Peyer's patch (tissue), 4 donors: ENCODE results near the gene NOL12. TPM values are rescaled to one million over a fixed set of nuclear protein-coding genes. Genes with fewer than 3 reads are reported as not detected.

Experiments used
- DNase-seq, 3 donors: peaks; one replicate each; pipeline ENCODE4 v3.0.0-alpha.2; 2017 to 2019
- H3K27ac ChIP-seq, 4 donors: fragments of 200-600 bp; sonication (generic); one replicate each; pipeline ENCODE4 v1.5.1; 2016 to 2019
- H3K27me3 ChIP-seq, 2 donors: fragments of 200-600 bp; sonication (generic); one replicate each; pipeline ENCODE4 v1.5.1; 2019
- H3K36me3 ChIP-seq, 3 donors: fragments of 200-600 bp; sonication (generic); one replicate each; pipeline ENCODE4 v1.5.1; 2016 to 2019
- H3K4me1 ChIP-seq, 4 donors: fragments of 200-600 bp; sonication (generic); one replicate each; pipeline ENCODE4 v1.5.1; 2016 to 2019
- H3K4me3 ChIP-seq, 4 donors: fragments of 200-600 bp; sonication (generic); 1 replicate in 3 of 4; 2 replicates in 1 of 4; pipeline ENCODE4 v1.5.1; 2016 to 2019; ENCODE audit warnings: mild to moderate bottlenecking in 1 of 4
- H3K9me3 ChIP-seq, 4 donors: fragments of 200-600 bp; sonication (generic); one replicate each; pipeline ENCODE4 v1.5.1; 2016 to 2019; ENCODE audit warnings: mild to moderate bottlenecking in 1 of 4
- CTCF ChIP-seq, 6 experiments: fragments of 450-650 bp in 4 of 6; fragments of 200-600 bp in 2 of 6; sonication (generic) in 1 of 6; IDR thresholded peaks; one replicate each; pipeline ENCODE4 v1.5.1; 2017 to 2019; ENCODE audit warnings: antibody characterized with exemption in 6 of 6, mild to moderate bottlenecking in 3 of 6, moderate library complexity in 1 of 6
- POLR2A ChIP-seq, 2 donors: fragments of 450-650 bp; IDR thresholded peaks; one replicate each; pipeline ENCODE4 v1.5.1; 2017; ENCODE audit warnings: antibody characterized with exemption in 2 of 2, mild to moderate bottlenecking in 2 of 2, moderate library complexity in 2 of 2
- total RNA-seq, 4 donors: library from RNA; depleted of rRNA; stranded (reverse); fragments of >200 nt; gene quantifications; one replicate each; pipeline ENCODE4 v1.1.0, GENCODE V29; 2016

The NOL12 gene
- total RNA-seq, 4 donors from 2014 or later = 37.5 to 144 (median 57.1) TPM

DNA sequence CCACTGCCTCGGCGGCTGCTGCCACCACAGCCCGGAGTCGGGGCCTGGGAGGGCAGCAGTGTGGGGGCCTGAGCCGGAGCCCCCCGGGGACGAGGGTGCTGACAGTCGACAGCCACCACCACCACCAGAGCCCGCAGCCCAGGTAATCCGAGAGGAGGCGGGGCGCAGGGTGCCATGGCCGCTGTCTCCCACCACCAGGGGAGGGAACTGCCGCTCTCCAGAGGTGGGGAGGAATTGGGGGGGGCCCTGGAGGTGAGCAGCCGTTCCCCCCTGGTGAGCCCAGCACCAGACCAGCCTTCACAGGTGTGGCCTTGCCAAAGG, 23.3 kb downstream of the NOL12 start:
- TF ChIP-seq CTCF (IDR thresholded peaks at IDR 0.05) (no peak), POLR2A (IDR thresholded peaks at IDR 0.05) (no peak)
- H3K36me3 ChIP-seq = no peaks in the 10 kb centered on the region
- H3K9me3 ChIP-seq = no peaks in the 10 kb centered on the region
- no peak overlapping the region for H3K27ac ChIP-seq
- no peak for DNase-seq
- no peak overlapping the region for H3K4me3 ChIP-seq
- H3K27me3 ChIP-seq = no peaks in the 10 kb centered on the region
- no peaks in the 10 kb centered on the region for H3K4me1 ChIP-seq

GRCh38 chr22:37710675-37711074, 24.5 kb downstream of the NOL12 start:
- Histone ChIP-seq H3K9me3 (no peaks in the 10 kb centered on the region), H3K27me3 (no peaks in the 10 kb centered on the region), H3K4me1 (no peaks in the 10 kb centered on the region), H3K4me3 (no peak overlapping the region), H3K27ac (no peak overlapping the region), H3K36me3 (no peaks in the 10 kb centered on the region)
- TF ChIP-seq CTCF (IDR thresholded peaks at IDR 0.05) (no peak), POLR2A (IDR thresholded peaks at IDR 0.05) (no peak)
- DNase-seq = no peak

GRCh38 chr22:37711490-37711889, 25.3 kb downstream of the NOL12 start:
- no peak for DNase-seq
- Histone ChIP-seq H3K27ac (no peak overlapping the region), H3K4me3 (no peak overlapping the region), H3K4me1 (no peaks in the 10 kb centered on the region), H3K9me3 (no peaks in the 10 kb centered on the region), H3K27me3 (no peaks in the 10 kb centered on the region), H3K36me3 (no peaks in the 10 kb centered on the region)
- TF ChIP-seq POLR2A (IDR thresholded peaks at IDR 0.05) = no peak
- TF ChIP-seq CTCF (IDR thresholded peaks at IDR 0.05) = no peak

DNA sequence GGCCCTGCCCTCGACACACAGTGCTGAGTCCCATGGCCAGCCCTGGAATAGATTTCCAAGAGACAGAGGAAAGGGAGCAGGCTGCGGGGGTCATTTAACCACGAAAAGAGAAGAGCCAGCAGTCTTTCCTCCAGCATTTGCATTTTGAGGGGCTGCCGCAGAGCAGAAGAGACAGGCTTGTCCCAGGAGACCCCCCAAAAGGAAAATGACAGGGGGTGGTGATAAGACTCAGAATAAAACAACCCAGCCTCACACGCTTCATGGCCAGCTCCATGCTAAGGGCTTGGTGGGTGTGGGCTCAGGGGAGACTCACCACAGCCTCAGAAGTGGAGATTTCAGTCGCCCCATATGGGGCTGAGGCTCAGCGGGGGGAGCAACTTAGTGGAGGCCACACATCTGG, 27.6 kb downstream of the NOL12 start:
- Histone ChIP-seq H3K4me1 (no peaks in the 10 kb centered on the region), H3K27ac (no peak overlapping the region), H3K4me3 (no peak overlapping the region), H3K27me3 (no peaks in the 10 kb centered on the region), H3K36me3 (no peaks in the 10 kb centered on the region), H3K9me3 (no peaks in the 10 kb centered on the region)
- no peak for DNase-seq
- TF ChIP-seq CTCF (IDR thresholded peaks at IDR 0.05) (no peak), POLR2A (IDR thresholded peaks at IDR 0.05) (no peak)

- Histone ChIP-seq H3K27ac (no peak overlapping the region), H3K36me3 (no peaks in the 10 kb centered on the region), H3K27me3 (no peaks in the 10 kb centered on the region), H3K4me1 (no peaks in the 10 kb centered on the region), H3K4me3 (no peak overlapping the region), H3K9me3 (no peaks in the 10 kb centered on the region)
- DNase-seq = no peak
- no peak for TF ChIP-seq CTCF (IDR thresholded peaks at IDR 0.05)
- TF ChIP-seq POLR2A (IDR thresholded peaks at IDR 0.05) = no peak
Measured at GRCh38 chr22:37714634-37715033, 28.5 kb downstream of the NOL12 start.

DNA sequence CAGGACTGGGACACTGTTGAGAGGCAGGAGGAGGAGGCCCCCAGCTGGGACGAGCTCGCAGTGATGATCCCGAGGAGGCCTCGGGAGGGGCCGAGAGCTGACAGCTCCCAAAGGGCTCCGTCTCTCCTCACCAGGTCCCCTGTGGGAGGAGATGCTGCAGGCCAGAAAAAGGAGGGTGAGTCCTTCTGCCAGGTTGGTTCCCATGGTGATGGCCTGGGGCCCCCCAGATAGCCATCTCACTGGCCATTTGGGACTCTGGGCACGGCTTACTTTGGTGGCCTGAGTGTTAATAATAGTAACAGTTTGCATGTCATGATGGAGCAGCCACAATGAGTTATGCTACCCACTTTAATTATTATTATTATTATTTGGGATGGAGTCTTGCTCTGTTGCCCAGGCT, 29.6 kb downstream of the NOL12 start:
- Histone ChIP-seq H3K27ac (no peak overlapping the region), H3K27me3 (no peaks in the 10 kb centered on the region), H3K4me1 (no peaks in the 10 kb centered on the region), H3K9me3 (no peaks in the 10 kb centered on the region), H3K36me3 (no peaks in the 10 kb centered on the region), H3K4me3 (no peak overlapping the region)
- DNase-seq = no peak
- TF ChIP-seq CTCF (IDR thresholded peaks at IDR 0.05) = no peak
- TF ChIP-seq POLR2A (IDR thresholded peaks at IDR 0.05) = no peak
